Keratinocyte (primary cell): ENCODE measurements around the gene PIK3CG.

Source experiments
- CTCF ChIP-seq, 3 experiments: IDR thresholded peaks in 1 of 3; conservative IDR thresholded peaks in 1 of 3; optimal IDR thresholded peaks in 1 of 3; 2 replicates in 2 of 3; 3 replicates in 1 of 3; pipeline versions ENCODE3 to v1.5.1; 2011; ENCODE audit warnings: low read length in 3 of 3, mild to moderate bottlenecking in 3 of 3, moderate library complexity in 2 of 3, control low read depth in 1 of 3, inconsistent platforms in 1 of 3; ENCODE audit not compliant: insufficient read depth in 2 of 3; ENCODE audit errors: extremely low read depth in 1 of 3
- EZH2 ChIP-seq: IDR thresholded peaks from one replicate; pipeline ENCODE4 v1.6.1; 2012; ENCODE audit warnings: inconsistent platforms, mild to moderate bottlenecking, low read length, moderate library complexity

DNA sequence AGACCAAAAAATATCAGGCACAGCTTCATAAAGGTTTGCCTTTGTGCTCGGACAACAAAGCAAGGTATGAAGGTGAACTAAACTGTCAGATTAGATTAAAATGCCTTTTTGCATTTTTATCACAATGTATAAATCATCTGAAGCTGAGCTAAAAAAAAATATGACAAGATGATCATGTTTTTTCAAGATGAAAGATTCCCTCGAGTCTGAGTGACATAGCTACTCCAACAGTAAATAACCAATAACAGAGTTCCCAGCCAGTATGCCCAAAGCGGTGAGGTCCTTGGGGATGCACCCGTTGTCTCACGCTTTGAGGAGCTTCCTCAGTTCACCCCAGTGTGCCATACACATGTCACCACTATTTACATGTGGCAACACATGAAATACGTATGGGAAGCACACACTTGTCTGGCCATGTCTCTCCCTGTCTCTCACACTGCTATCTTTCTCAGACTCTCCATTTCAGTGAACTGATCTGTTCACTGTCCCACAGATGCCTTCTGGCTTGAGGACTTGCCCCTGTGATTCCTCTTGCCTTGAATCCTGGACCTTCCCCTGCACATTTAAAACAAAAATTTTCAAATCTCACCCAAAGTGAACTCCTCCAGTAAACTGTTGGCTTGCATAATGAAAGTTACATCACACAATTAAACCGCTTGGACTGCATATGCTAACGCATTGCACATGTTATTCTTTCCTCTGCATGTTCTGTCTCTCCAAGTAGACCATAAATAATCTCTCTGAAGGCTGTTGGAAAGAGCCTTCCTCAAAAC, 2.6 kb upstream of the PIK3CG start:
- TF ChIP-seq CTCF (optimal IDR thresholded peaks at IDR 0.05 in 1 of 3, IDR thresholded peaks at IDR 0.05 in 1 of 3, conservative IDR thresholded peaks at IDR 0.05 in 1 of 3; ENCODE audit: extremely low read depth in 1 of 3, insufficient read depth in 2 of 3, low read length in 3 of 3) (no peak), EZH2 (no peak)
